GM20431 (cell line): ENCODE measurements around the gene SRGAP3.

Source experiments
- in situ Hi-C: fragments of 300-500 bp; cut with MseI, MboI; formaldehyde crosslinking; loops from one replicate; pipeline ENCODE4 v1.15.0; 2020; ENCODE audit warnings: low sequenced_read_pairs; ENCODE audit not compliant: unreplicated experiment

Gene SRGAP3

GRCh38 chr3:9008550-9009255, 240.7 kb downstream of the SRGAP3 start:
- in situ Hi-C loops = no loop called here

- in situ Hi-C loops = no loop called here
These were observed 241.5 kb downstream of the SRGAP3 start for GRCh38 chr3:9007928-9008327.

GRCh38 chr3:9007213-9007612, 242.2 kb downstream of the SRGAP3 start:
- in situ Hi-C loops = no loop called here

GRCh38 chr3:9000041-9000440, 249.4 kb downstream of the SRGAP3 start:
- in situ Hi-C loops = no loop called here

GRCh38 chr3:8997151-8997550, 252.3 kb downstream of the SRGAP3 start:
- in situ Hi-C loops = no loop called here

GRCh38 chr3:8996681-8997121, 252.7 kb downstream of the SRGAP3 start:
- in situ Hi-C loops = no loop called here

- in situ Hi-C loops = no loop called here
These were observed 253.2 kb downstream of the SRGAP3 start for GRCh38 chr3:8996216-8996615.

- in situ Hi-C loops = no loop called here
These were observed 255.2 kb downstream of the SRGAP3 start for GRCh38 chr3:8994226-8994625.

- in situ Hi-C loops = no loop called here
These were observed 256.1 kb downstream of the SRGAP3 start for GRCh38 chr3:8993331-8993730.

- in situ Hi-C loops = no loop called here
These were observed 256.6 kb downstream of the SRGAP3 start for GRCh38 chr3:8992854-8993253.

- in situ Hi-C loops = no loop called here
These were observed 257.2 kb downstream of the SRGAP3 start for GRCh38 chr3:8992199-8992598.

GRCh38 chr3:8990266-8991215, 258.9 kb downstream of the SRGAP3 start:
- in situ Hi-C loops = no loop called here

GRCh38 chr3:8988791-8989558, 260.5 kb downstream of the SRGAP3 start:
- in situ Hi-C loops = no loop called here

- in situ Hi-C loops = no loop called here
These were observed 261.1 kb downstream of the SRGAP3 start for GRCh38 chr3:8988384-8988655.

- in situ Hi-C loops = no loop called here
These were observed 261.6 kb downstream of the SRGAP3 start for GRCh38 chr3:8987645-8988383.

- in situ Hi-C loops = no loop called here
These were observed 262.2 kb downstream of the SRGAP3 start for GRCh38 chr3:8987226-8987625.

- in situ Hi-C loops = no loop called here
These were observed 262.7 kb downstream of the SRGAP3 start for GRCh38 chr3:8986741-8987140.

- in situ Hi-C loops = no loop called here
These were observed 263.6 kb downstream of the SRGAP3 start for GRCh38 chr3:8985876-8986275.

- in situ Hi-C loops = no loop called here
These were observed 264.0 kb downstream of the SRGAP3 start for GRCh38 chr3:8985411-8985831.

- in situ Hi-C loops = no loop called here
These were observed 264.9 kb downstream of the SRGAP3 start for GRCh38 chr3:8984526-8984925.
